Measurements from ENCODE around the gene PPP1R9B. TPM values are rescaled to one million over a fixed set of nuclear protein-coding genes. Genes with fewer than 3 reads are reported as not detected.

PPP1R9B gene
- total RNA-seq, 1 donor from 2014 or later = 73.6 TPM

- H2AFZ ChIP-seq (ENCODE audit: low read depth, low read length) = peak overlapping the region; percentile 64
- FAIRE-seq = no peak
- peaks cover 15% of the 10 kb centered on the region for H3K4me1 ChIP-seq (ENCODE audit: insufficient read depth, low read length)
- no peak overlapping the region for H3K27ac ChIP-seq (ENCODE audit: low read depth, low read length)
- H3K36me3 ChIP-seq (ENCODE audit: insufficient read depth, low read length) = peaks cover 13% of the 10 kb centered on the region
- Mint-ChIP-seq H3K4me1 (ENCODE audit: low read depth, unreplicated experiment) (peaks cover 9% of the 10 kb centered on the region), H3K36me3 (ENCODE audit: low read depth, unreplicated experiment) (peaks cover 4% of the 10 kb centered on the region), H3K27me3 (ENCODE audit: low read depth, unreplicated experiment) (peaks cover 2% of the 10 kb centered on the region), H3K27ac (ENCODE audit: unreplicated experiment) (peak overlapping the region; percentile 87), H3K4me3 (ENCODE audit: unreplicated experiment) (peak overlapping the region; percentile 94), H3K9me3 (ENCODE audit: unreplicated experiment) (no peaks in the 10 kb centered on the region)
- no peaks in the 10 kb centered on the region for H3K27me3 ChIP-seq (ENCODE audit: insufficient read depth, low read length)
- peaks cover 11% of the 10 kb centered on the region for H4K20me1 ChIP-seq (ENCODE audit: insufficient read depth, low read length)
- peak; percentile 60 for DNase-seq (ENCODE audit: low read depth)
- no peaks in the 10 kb centered on the region for H3K9me3 ChIP-seq (ENCODE audit: insufficient read depth, low read depth, low read length)
- H3K79me2 ChIP-seq (ENCODE audit: insufficient read depth, low read length) = peaks cover 5% of the 10 kb centered on the region
- H3K4me3 ChIP-seq (ENCODE audit: insufficient read depth, low read depth, low read length) = peak overlapping the region; percentile 55
- peak overlapping the region; percentile 67 for H3K9ac ChIP-seq (ENCODE audit: low read length)
- H3K4me2 ChIP-seq (ENCODE audit: low read length) = peak overlapping the region; percentile 92
- TF ChIP-seq CTCF (IDR thresholded peaks at IDR 0.05; ENCODE audit: insufficient read depth, low read depth, low read length) (peak; percentile 79), EZH2 (IDR thresholded peaks at IDR 0.05; ENCODE audit: insufficient read depth, low read length) (no peak)
Observed at GRCh38 chr17:50094243-50094752, 56.2 kb downstream of the PPP1R9B start.

GRCh38 chr17:50093807-50094206 lies 56.7 kb downstream of the PPP1R9B start:
- no peak overlapping the region for H3K4me3 ChIP-seq (ENCODE audit: insufficient read depth, low read depth, low read length)
- H3K79me2 ChIP-seq (ENCODE audit: insufficient read depth, low read length) = peaks cover 5% of the 10 kb centered on the region
- H3K36me3 Mint-ChIP-seq (ENCODE audit: low read depth, unreplicated experiment) = peaks cover 6% of the 10 kb centered on the region
- H3K27me3 Mint-ChIP-seq (ENCODE audit: low read depth, unreplicated experiment) = peaks cover 2% of the 10 kb centered on the region
- H2AFZ ChIP-seq (ENCODE audit: low read depth, low read length) = no peak overlapping the region
- TF ChIP-seq EZH2 (IDR thresholded peaks at IDR 0.05; ENCODE audit: insufficient read depth, low read length) (no peak), CTCF (IDR thresholded peaks at IDR 0.05; ENCODE audit: insufficient read depth, low read depth, low read length) (no peak)
- peaks cover 15% of the 10 kb centered on the region for H3K4me1 ChIP-seq (ENCODE audit: insufficient read depth, low read length)
- H3K27ac ChIP-seq (ENCODE audit: low read depth, low read length) = no peak overlapping the region
- peaks cover 9% of the 10 kb centered on the region for H3K4me1 Mint-ChIP-seq (ENCODE audit: low read depth, unreplicated experiment)
- H3K27me3 ChIP-seq (ENCODE audit: insufficient read depth, low read length) = no peaks in the 10 kb centered on the region
- no peaks in the 10 kb centered on the region for H3K9me3 Mint-ChIP-seq (ENCODE audit: unreplicated experiment)
- peaks cover 16% of the 10 kb centered on the region for H3K36me3 ChIP-seq (ENCODE audit: insufficient read depth, low read length)
- FAIRE-seq (no peak), DNase-seq (ENCODE audit: low read depth) (no peak)
- peaks cover 16% of the 10 kb centered on the region for H4K20me1 ChIP-seq (ENCODE audit: insufficient read depth, low read length)
- H3K9ac ChIP-seq (ENCODE audit: low read length) = no peak overlapping the region
- H3K27ac Mint-ChIP-seq (ENCODE audit: unreplicated experiment) = no peak overlapping the region
- H3K4me3 Mint-ChIP-seq (ENCODE audit: unreplicated experiment) = peak overlapping the region; percentile 50
- H3K9me3 ChIP-seq (ENCODE audit: insufficient read depth, low read depth, low read length) = no peaks in the 10 kb centered on the region
- peak overlapping the region; percentile 92 for H3K4me2 ChIP-seq (ENCODE audit: low read length)

- Histone ChIP-seq H3K36me3 (ENCODE audit: insufficient read depth, low read length) (peaks cover 22% of the 10 kb centered on the region), H3K9ac (ENCODE audit: low read length) (no peak overlapping the region), H3K4me2 (ENCODE audit: low read length) (no peak overlapping the region), H4K20me1 (ENCODE audit: insufficient read depth, low read length) (peaks cover 22% of the 10 kb centered on the region), H3K27ac (ENCODE audit: low read depth, low read length) (no peak overlapping the region), H3K79me2 (ENCODE audit: insufficient read depth, low read length) (peaks cover 9% of the 10 kb centered on the region), H3K4me1 (ENCODE audit: insufficient read depth, low read length) (peaks cover 15% of the 10 kb centered on the region), H3K9me3 (ENCODE audit: insufficient read depth, low read depth, low read length) (no peaks in the 10 kb centered on the region), H3K4me3 (ENCODE audit: insufficient read depth, low read depth, low read length) (no peak overlapping the region), H2AFZ (ENCODE audit: low read depth, low read length) (no peak overlapping the region), H3K27me3 (ENCODE audit: insufficient read depth, low read length) (no peaks in the 10 kb centered on the region)
- no peak for DNase-seq (ENCODE audit: low read depth)
- TF ChIP-seq EZH2 (IDR thresholded peaks at IDR 0.05; ENCODE audit: insufficient read depth, low read length) = no peak
- TF ChIP-seq CTCF (IDR thresholded peaks at IDR 0.05; ENCODE audit: insufficient read depth, low read depth, low read length) = no peak
- Mint-ChIP-seq H3K27me3 (ENCODE audit: low read depth, unreplicated experiment) (peaks cover 2% of the 10 kb centered on the region), H3K4me3 (ENCODE audit: unreplicated experiment) (no peak overlapping the region), H3K27ac (ENCODE audit: unreplicated experiment) (peak overlapping the region; percentile 12), H3K9me3 (ENCODE audit: unreplicated experiment) (no peaks in the 10 kb centered on the region), H3K36me3 (ENCODE audit: low read depth, unreplicated experiment) (peaks cover 5% of the 10 kb centered on the region), H3K4me1 (ENCODE audit: low read depth, unreplicated experiment) (peaks cover 7% of the 10 kb centered on the region)
- FAIRE-seq = no peak
Observed at GRCh38 chr17:50093246-50093645, 57.2 kb downstream of the PPP1R9B start.

Data from astrocyte (in vitro differentiated cells and primary cell).